T-helper 2 cell (primary cell): ENCODE data around the gene NRIP2.

Experiments used
- DNase-seq, 5 experiments: peaks; one replicate each; pipeline versions ENCODE4 v3.0.0 to v3.0.0-alpha.2; 2012 to 2022

NRIP2 gene

DNA sequence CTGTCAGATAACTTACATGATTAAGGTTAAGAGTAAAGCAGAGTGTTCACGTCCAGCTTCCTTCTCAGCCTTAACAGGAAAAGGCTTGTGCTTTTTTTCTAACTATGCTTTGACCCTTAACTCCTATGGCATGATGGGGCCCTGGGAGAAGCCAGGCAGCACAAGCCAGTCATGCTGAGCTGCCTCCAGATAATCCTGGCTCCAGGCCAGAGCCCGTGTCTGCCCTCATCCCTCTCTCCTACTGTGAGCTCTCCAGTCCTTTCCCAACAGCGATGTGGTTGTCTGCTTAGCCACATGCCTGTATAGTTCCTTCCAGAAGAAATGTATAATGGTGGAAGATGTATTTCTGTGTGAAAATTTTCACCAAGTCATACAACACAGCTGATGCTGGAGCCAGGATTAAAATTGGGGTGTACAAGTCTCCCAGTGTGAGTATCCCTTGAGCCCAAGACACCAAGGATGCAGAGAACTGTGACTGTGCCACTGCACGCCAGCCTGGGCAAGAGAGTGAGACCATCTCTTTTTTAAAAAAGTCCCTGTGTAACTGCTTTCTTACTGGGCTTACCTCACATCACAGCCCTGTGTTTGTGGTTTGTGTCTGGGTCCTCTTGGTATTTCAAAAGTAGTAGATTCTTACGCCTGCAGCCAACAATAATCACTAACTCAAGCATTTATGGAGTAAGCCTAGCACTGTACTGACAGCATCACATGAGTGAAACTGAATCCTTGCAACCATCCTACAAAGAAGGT is 30.3 kb downstream of the NRIP2 start:
- no peak for DNase-seq

DNA sequence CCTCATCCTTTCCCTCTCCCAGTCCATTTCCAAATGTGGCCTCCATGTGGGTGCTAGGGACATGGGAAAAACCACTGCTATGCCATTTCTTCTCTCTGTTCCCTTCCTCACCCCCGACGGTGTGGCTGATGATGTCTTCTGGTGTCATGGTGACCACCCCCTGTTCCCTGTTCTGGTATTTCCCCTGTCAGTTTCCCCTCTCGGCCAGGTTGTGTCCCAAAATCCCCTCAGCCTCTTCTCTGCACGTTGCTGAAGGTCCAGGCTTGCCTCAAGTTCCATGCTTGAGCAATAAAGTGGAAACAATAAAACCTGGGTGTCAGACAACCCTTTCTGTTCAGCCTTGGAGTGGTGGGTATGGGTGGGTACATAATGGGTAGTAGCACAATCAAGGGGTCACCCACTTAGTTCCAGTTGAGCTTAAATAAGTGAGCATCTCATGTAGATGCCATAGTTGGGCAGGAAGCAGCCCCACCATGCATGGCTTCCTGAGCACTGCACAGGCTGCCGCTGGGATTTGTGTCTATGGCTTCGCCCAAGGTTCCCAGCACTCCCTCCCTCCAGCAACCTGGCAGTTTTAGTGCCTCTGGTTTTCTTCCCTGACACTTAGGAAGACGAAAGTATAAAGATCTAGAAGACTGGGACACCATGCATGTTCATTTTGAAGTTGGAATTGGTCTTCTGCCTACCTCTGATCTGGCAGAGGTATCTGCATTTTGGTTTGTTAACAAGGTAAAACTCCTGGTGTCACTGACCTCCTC is 31.0 kb downstream of the NRIP2 start:
- no peak for DNase-seq

- no peak for DNase-seq
Observed at GRCh38 chr12:2801044-2801783, 33.6 kb downstream of the NRIP2 start.

DNA sequence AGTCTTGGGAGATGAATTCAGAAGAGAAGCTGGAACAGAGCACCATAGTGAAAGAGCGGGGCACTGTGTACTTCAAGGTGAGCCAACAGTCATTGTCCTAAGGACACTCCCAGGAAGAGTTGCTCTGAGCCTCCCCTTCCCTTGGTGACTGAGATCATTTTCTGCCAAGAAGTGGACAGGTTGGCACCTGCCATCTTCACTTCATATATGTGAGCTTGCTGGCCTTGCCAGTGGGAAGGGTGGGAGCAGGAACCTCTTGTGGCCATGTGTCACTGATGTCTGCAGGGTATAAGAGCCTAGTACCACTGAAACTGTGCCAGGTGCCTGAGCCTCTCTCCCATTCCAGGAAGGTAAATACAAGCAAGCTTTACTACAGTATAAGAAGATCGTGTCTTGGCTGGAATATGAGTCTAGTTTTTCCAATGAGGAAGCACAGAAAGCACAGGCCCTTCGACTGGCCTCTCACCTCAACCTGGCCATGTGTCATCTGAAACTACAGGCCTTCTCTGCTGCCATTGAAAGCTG is 34.7 kb downstream of the NRIP2 start:
- no peak for DNase-seq

- DNase-seq: no peak
Observed at GRCh38 chr12:2797721-2798418, 37.0 kb downstream of the NRIP2 start.

DNA sequence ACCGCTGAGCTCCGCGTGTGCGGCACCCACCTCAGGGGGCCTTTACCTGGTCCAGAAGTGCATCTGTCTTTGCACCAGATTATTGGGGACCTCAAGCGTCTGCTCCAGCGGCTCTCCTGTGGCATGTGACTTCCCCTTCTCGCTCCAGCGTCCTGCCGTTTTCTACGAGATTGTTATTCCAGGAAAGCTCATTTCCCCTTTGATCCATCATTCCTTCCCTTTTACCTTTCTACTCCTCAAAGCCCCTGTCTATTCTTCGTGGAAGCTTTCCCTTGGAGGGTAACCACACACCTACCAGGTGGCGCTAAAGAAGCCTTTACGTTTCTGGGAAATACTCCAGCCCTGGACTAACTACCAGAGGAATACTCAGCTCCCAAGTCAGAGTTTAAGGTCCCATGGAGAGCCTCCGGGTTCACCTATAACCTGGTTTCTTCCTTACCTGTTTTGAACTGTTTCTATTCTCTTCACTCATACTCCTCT is 38.6 kb downstream of the NRIP2 start:
- no peak for DNase-seq

DNA sequence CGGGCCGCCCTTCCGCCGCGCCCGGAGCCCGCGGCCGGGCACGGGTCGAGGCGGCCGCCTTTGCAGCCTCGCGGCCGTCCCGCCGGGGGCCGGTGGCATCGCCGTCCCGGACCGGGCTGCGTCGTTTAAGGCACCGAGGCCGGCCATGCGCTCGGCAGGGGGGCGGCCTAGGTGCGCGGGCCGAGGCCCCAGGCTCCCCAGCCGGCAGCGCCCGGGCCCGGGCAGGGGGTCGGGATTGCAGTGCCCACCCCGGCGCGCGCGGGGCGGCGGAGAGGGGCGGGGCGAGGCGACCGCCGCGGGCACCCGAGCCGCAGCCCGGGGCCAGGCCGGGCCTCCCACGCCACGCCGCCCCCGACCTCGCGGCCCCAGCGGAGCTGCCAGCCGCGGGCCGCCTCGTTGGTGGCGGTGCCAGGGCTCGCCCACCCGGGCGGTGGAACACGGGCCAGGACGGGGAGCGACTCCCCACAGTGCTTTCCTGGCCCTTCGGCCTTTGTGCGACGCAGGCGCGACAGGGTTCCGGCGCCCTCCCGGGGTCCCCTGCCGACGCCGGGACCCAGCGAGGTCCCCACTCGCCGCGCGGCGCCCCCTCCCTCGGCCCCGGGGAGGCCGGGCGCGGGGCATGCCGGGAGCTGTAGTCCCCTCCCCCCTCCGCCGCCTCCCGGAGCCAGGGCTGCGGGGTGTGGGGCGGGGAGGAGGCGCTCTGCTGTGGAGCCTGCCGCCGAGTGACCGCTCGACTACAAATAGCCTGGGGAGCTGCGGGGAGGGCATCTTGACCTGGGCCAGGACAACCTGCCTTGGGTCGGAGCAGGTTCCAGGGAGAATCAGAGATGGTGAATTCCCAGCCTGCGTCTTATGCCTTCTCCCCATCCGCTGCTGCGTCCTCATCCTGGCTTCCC is 39.3 kb downstream of the NRIP2 start:
- peak; percentile 58 to 81 (median 59) for DNase-seq

- peak; percentile 79 to 90 (median 83) for DNase-seq
Observed at GRCh38 chr12:2794736-2795289, 40.0 kb downstream of the NRIP2 start, which contains the start of gene FKBP4. Gene FKBP4, plus strand, starts transcription at chr12:2794970. Its CDS starts 170 bp downstream, at chr12:2795140.

DNA sequence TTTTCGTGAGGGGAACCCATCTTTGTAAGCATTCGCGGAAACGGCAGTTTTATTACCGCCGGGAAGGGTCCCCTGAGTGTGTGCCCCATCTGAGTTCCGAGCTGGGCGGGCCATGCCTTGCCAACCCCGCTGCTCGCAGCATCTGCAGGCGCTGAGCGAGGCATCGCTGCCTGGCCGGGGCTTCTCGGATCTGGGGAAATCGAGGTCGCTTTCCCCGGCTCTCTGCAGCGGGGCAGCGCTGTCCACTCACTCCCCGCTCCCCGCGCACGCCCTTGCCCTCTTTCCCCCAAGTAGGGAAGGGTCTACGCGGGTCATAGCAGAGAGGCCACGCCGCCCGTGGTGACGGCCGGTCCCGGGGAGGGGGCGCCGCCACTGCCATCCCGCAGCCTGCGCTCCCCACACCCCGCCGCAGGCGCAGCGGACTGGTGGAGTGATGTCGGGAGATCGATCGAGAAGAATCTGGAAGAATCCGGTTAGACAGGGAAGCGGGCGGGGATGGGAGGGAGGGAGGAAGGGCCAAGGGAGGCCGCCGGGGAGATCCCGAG is 40.6 kb downstream of the NRIP2 start:
- peak in 2 of 5 experiments; percentile 14 to 15 for DNase-seq

- DNase-seq: no peak
Observed at GRCh38 chr12:2793561-2793960, 41.3 kb downstream of the NRIP2 start.

- no peak for DNase-seq
Observed at GRCh38 chr12:2792671-2793500, 41.9 kb downstream of the NRIP2 start.

DNA sequence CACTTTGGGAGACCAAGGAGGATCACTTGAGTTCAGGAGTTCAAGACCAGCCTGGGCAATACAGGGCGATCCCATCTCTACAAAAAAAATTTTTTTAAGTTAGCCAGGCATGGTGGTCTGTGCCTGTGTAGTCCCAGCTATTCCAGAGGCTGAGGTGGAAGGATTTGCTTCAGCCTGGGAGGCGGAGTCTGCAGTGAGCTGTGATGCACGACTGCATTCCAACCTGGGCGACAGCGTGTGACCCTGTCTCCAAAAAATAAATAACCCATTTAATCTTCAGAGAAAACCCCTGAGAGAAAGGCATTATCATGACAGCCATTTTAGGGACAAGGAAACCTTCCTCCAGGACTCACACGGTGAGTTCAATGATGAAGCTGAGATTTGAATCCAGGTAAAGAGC is 43.7 kb downstream of the NRIP2 start:
- DNase-seq: no peak

- no peak for DNase-seq
Observed at GRCh38 chr12:2785017-2785416, 49.8 kb downstream of the NRIP2 start.

GRCh38 chr12:2783936-2784600 is 50.8 kb downstream of the NRIP2 start:
- DNase-seq: peak in 4 of 5 experiments; percentile 12 to 35 (median 23)

- no peak for DNase-seq
Observed at GRCh38 chr12:2779281-2779680, 55.6 kb downstream of the NRIP2 start.

DNA sequence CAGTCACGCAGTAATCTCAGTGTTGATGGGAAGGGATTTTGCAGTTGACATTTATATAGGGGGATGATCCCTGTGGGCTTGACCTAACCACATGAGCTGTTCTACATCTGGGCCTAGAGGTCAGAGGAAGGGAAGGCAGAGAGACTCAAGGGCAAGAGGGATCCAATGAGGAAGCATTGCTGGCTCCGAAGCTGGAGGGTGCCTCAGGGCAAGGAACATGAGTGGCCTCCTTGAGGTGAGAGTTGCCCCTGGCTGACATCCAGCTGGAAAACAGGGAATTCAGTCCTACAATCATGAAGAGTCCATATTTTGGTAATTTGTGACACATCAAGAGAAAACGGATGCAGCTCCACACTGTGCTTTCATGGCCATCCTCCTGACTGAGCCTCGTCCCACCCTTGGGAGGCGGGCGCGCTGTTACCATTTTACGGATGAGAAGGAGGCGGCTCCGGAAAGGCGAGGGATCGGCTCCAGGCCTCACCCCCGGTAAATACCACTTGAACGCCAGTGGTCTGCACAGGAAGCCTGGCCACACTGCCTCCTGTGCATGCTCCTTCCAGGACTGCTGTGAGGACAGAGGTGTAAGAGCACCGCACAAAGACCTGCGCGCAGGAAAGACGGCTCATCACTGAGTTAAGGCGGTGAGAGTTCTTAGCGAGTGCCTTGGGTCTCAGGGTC is 58.6 kb downstream of the NRIP2 start:
- no peak for DNase-seq

- no peak for DNase-seq
Observed at GRCh38 chr12:2775431-2775830, 59.4 kb downstream of the NRIP2 start.
